Liver (tissue), 9 donors: ENCODE measurements around the gene LGALSL. TPM values are rescaled to one million over a fixed set of nuclear protein-coding genes. Genes with fewer than 3 reads are reported as not detected.

ENCODE experiments used
- DNase-seq: peaks from one replicate; pipeline ENCODE4 v3.0.0-alpha.2; 2017; ENCODE audit warnings: low spot score
- H3K27ac ChIP-seq, 2 donors: one replicate each; pipeline ENCODE4 v1.7.0; 2013; ENCODE audit warnings: inconsistent platforms in 2 of 2, low read length in 2 of 2, control low read depth in 1 of 2, low read depth in 1 of 2, mild to moderate bottlenecking in 1 of 2
- H3K27me3 ChIP-seq, 4 donors: one replicate each; pipeline versions ENCODE4 v1.6.1 to v1.7.0; 2013; ENCODE audit warnings: low read length in 3 of 4, inconsistent platforms in 1 of 4, mild to moderate bottlenecking in 1 of 4, moderate library complexity in 1 of 4; ENCODE audit not compliant: control insufficient read depth in 4 of 4, insufficient read depth in 4 of 4
- H3K36me3 ChIP-seq, 4 donors: one replicate each; pipeline versions ENCODE4 v1.6.1 to v1.7.0; 2013; ENCODE audit warnings: low read length in 3 of 4, mild to moderate bottlenecking in 3 of 4, low read depth in 1 of 4, moderate library complexity in 1 of 4; ENCODE audit not compliant: control insufficient read depth in 4 of 4, insufficient read depth in 3 of 4
- H3K4me1 ChIP-seq, 4 donors: one replicate each; pipeline versions ENCODE4 v1.6.1 to v1.7.0; 2013; ENCODE audit warnings: low read length in 3 of 4, mild to moderate bottlenecking in 3 of 4, moderate library complexity in 1 of 4; ENCODE audit not compliant: control insufficient read depth in 4 of 4, insufficient read depth in 4 of 4
- H3K4me3 ChIP-seq, 3 donors: one replicate each; pipeline versions ENCODE4 v1.6.1 to v1.7.0; 2013; ENCODE audit warnings: low read length in 3 of 3, control low read depth in 1 of 3, low read depth in 1 of 3, mild to moderate bottlenecking in 1 of 3
- H3K9ac ChIP-seq, 2 donors: one replicate each; pipeline ENCODE4 v1.7.0; 2013; ENCODE audit warnings: low read length in 2 of 2, mild to moderate bottlenecking in 2 of 2, moderate library complexity in 2 of 2, control low read depth in 1 of 2, low read depth in 1 of 2
- H3K9me3 ChIP-seq, 4 donors: one replicate each; pipeline versions ENCODE4 v1.6.1 to v1.7.0; 2013; ENCODE audit warnings: low read length in 3 of 4; ENCODE audit not compliant: control insufficient read depth in 4 of 4
- ATF3 ChIP-seq: IDR thresholded peaks from 2 replicates; pipeline ENCODE4 v1.6.1; 2016; ENCODE audit warnings: antibody characterized with exemption
- CTCF ChIP-seq: fragments of 150-350 bp; IDR thresholded peaks from 2 replicates; pipeline ENCODE4 v1.5.1; 2017; ENCODE audit warnings: improper control_type of control experiment, low read depth, low read length; ENCODE audit not compliant: missing input control
- FOXA1 ChIP-seq: IDR thresholded peaks from 2 replicates; pipeline ENCODE4 v1.6.1; 2016; ENCODE audit warnings: antibody characterized with exemption
- FOXA2 ChIP-seq: IDR thresholded peaks from 2 replicates; pipeline ENCODE4 v1.6.1; 2016; ENCODE audit warnings: antibody characterized with exemption
- GABPA ChIP-seq, 2 donors: IDR thresholded peaks in 1 of 2; conservative IDR thresholded peaks in 1 of 2; 2 replicates each; pipeline ENCODE4 v1.6.1; 2016; ENCODE audit warnings: antibody characterized with exemption in 2 of 2, mild to moderate bottlenecking in 1 of 2, moderate library complexity in 1 of 2
- HNF4A ChIP-seq, 2 donors: conservative IDR thresholded peaks; 2 replicates each; pipeline ENCODE4 v1.6.1; 2016; ENCODE audit warnings: antibody characterized with exemption in 2 of 2, mild to moderate bottlenecking in 2 of 2
- HNF4G ChIP-seq: IDR thresholded peaks from 2 replicates; pipeline ENCODE4 v1.6.1; 2016; ENCODE audit warnings: antibody characterized with exemption
- RAD21 ChIP-seq, 2 donors: IDR thresholded peaks; 2 replicates each; pipeline ENCODE4 v1.6.1; 2016; ENCODE audit warnings: antibody characterized with exemption in 2 of 2, mild to moderate bottlenecking in 2 of 2
- REST ChIP-seq: IDR thresholded peaks from 2 replicates; pipeline ENCODE4 v1.6.1; 2016; ENCODE audit warnings: antibody characterized with exemption, mild to moderate bottlenecking
- SP1 ChIP-seq: IDR thresholded peaks from 2 replicates; pipeline ENCODE4 v1.6.1; 2018; ENCODE audit warnings: antibody characterized with exemption, mild to moderate bottlenecking
- ZBTB33 ChIP-seq: IDR thresholded peaks from 2 replicates; pipeline ENCODE4 v1.6.1; 2016; ENCODE audit warnings: antibody characterized with exemption
- WGBS: extraction: QIAGEN DNeasy Blood & Tissue Kit; methylation state at CpG from one replicate; pipeline ENCODE4 v1.1.7; 2013; 5-methylcytosine and 5-hydroxymethylcytosine counted together
- polyA plus RNA-seq, 2 donors: library from polyadenylated mRNA; stranded (reverse) in 1 of 2; unstranded in 1 of 2; fragments of 200-250 nt in 1 of 2; fragments of >200 nt in 1 of 2; fragmentation: Nextera tagmentation in 1 of 2; extraction: Ambion mirVana in 1 of 2; gene quantifications; one replicate each; pipeline versions ENCODE4 v1.2.1 to v1.2.3, GENCODE V29; 2013 to 2015
- total RNA-seq, 2 donors: library from RNA; depleted of rRNA; stranded (reverse); fragments of >200 nt; gene quantifications; one replicate each; pipeline ENCODE4 v1.2.3, GENCODE V29; 2014
- donor health status: healthy.
- donor health status: healthy.
- donor health status: healthy.
- donor health status: healthy.
- donor health status: healthy.

Gene LGALSL
- total and polyA plus RNA-seq, 4 donors: 2.4 to 8.7 (median 3.8) TPM

GRCh38 chr2:64462171-64462570 lies 8.2 kb downstream of the LGALSL start:
- H3K27ac ChIP-seq: no peak overlapping the region
- DNase-seq: no peak
- TF ChIP-seq HNF4A (conservative IDR thresholded peaks at IDR 0.05) (no peak), GABPA (IDR thresholded peaks at IDR 0.05 in 1 of 2, conservative IDR thresholded peaks at IDR 0.05 in 1 of 2) (no peak), CTCF (no peak), SP1 (no peak), RAD21 (IDR thresholded peaks at IDR 0.05) (no peak), ATF3 (no peak)
- no peaks in the 10 kb centered on the region for H3K9me3 ChIP-seq
- no peak overlapping the region for H3K4me3 ChIP-seq
- H3K9ac ChIP-seq: no peak overlapping the region
- H3K4me1 ChIP-seq: no peaks in the 10 kb centered on the region
- 95% methylated on average over 3 of the region's 3 CpGs for WGBS
- peaks cover 2 to 13% (median 8%) of the 10 kb centered on the region in 4 donors for H3K36me3 ChIP-seq
- H3K27me3 ChIP-seq: no peaks in the 10 kb centered on the region

GRCh38 chr2:64462940-64463700 lies 9.2 kb downstream of the LGALSL start:
- no peak for DNase-seq
- no peaks in the 10 kb centered on the region for H3K4me1 ChIP-seq
- H3K27ac ChIP-seq: no peak overlapping the region
- TF ChIP-seq REST (no peak), FOXA2 (no peak), FOXA1 (no peak), RAD21 (IDR thresholded peaks at IDR 0.05) (no peak), ZBTB33 (no peak), HNF4G (no peak)
- no peaks in the 10 kb centered on the region for H3K27me3 ChIP-seq
- H3K4me3 ChIP-seq: no peak overlapping the region
- H3K9ac ChIP-seq: no peak overlapping the region
- 73% methylated on average over 5 of the region's 5 CpGs for WGBS
- peaks cover 0 to 7% (median 2%) of the 10 kb centered on the region in 4 donors for H3K36me3 ChIP-seq
- no peaks in the 10 kb centered on the region for H3K9me3 ChIP-seq
